ENCODE results near the gene C17orf58. TPM values are rescaled to one million over a fixed set of nuclear protein-coding genes. Genes with fewer than 3 reads are reported as not detected.

Gene C17orf58
- total RNA-seq, 2 donors from 2014 or later, result 10.3 to 13.6 TPM

DNA sequence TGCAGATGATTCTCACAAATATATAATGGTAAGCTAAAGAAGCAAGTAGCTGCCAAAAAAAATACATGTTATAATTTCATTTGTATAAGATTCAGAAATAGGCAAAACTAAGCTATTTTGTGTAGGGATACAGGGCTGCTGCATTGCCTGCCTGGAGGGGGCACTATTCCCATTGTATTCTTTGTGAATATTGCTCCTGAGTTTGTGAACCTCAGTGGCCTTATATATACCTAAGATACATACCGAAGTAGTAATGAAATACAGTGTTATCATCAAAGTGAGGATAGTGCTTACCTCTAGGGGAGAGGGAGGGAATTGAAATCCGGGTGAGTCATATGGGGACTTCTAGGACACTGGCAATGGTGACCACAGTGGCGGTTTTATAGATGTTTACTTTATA lies 53.5 kb downstream of the C17orf58 start:
- H3K27me3 ChIP-seq, result no peaks in the 10 kb centered on the region
- H3K9me3 ChIP-seq, result no peaks in the 10 kb centered on the region
- TF ChIP-seq, protein P1, sequence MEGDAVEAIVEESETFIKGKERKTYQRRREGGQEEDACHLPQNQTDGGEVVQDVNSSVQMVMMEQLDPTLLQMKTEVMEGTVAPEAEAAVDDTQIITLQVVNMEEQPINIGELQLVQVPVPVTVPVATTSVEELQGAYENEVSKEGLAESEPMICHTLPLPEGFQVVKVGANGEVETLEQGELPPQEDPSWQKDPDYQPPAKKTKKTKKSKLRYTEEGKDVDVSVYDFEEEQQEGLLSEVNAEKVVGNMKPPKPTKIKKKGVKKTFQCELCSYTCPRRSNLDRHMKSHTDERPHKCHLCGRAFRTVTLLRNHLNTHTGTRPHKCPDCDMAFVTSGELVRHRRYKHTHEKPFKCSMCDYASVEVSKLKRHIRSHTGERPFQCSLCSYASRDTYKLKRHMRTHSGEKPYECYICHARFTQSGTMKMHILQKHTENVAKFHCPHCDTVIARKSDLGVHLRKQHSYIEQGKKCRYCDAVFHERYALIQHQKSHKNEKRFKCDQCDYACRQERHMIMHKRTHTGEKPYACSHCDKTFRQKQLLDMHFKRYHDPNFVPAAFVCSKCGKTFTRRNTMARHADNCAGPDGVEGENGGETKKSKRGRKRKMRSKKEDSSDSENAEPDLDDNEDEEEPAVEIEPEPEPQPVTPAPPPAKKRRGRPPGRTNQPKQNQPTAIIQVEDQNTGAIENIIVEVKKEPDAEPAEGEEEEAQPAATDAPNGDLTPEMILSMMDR (IDR thresholded peaks at IDR 0.05), result peak; percentile 22
- no peak overlapping the region for H3K9ac ChIP-seq (ENCODE audit: low read depth in 2 of 2, low read length in 2 of 2)
- intact Hi-C loops (cut with DNase I), result no loop called here
- DNase-seq, result no peak
- no peak overlapping the region for H3K27ac ChIP-seq
- H3K36me3 ChIP-seq, result peaks cover 19% of the 10 kb centered on the region
- no peaks in the 10 kb centered on the region for H3K4me1 ChIP-seq
- H3K4me3 ChIP-seq, result no peak overlapping the region

Other genes starting within 250 kb of the C17orf58 start
- 10 to 100 TPM; 61.3 to 77.9 TPM for gene BPTF, start 171.0 kb downstream of the C17orf58 start, total RNA-seq
- gene KPNA2, start 39.3 kb upstream of the C17orf58 start, total RNA-seq, result 100 to 1,000 TPM in 1 of 2 donors, 10 to 100 TPM in 1; 43.2 to 143 TPM

All from colonic mucosa (tissue), 4 donors.